Measurements from ENCODE around the gene SNX10. TPM values are rescaled to one million over a fixed set of nuclear protein-coding genes. Genes with fewer than 3 reads are reported as not detected.

Gene SNX10
- polyA plus RNA-seq, 1 donor from 2014 or later, result 112 TPM

GRCh38 chr7:26334166-26334859 is 42.7 kb downstream of the SNX10 start:
- Mint-ChIP-seq H3K4me3 (peak overlapping the region; percentile 72 to 95 (median 76)), H3K36me3 (peaks cover 2% of the 10 kb centered on the region), H3K27me3 (no peaks in the 10 kb centered on the region), H3K9me3 (peaks cover 0 to 5% (median 0%) of the 10 kb centered on the region in 3 donors), H3K4me1 (peaks cover 60 to 75% (median 73%) of the 10 kb centered on the region in 3 donors), H3K27ac (peak overlapping the region; percentile 90 to 96 (median 96))

- peak overlapping the region; percentile 90 to 96 (median 96) for H3K27ac Mint-ChIP-seq
- H3K4me3 Mint-ChIP-seq, result peak overlapping the region; percentile 50 to 95 (median 80)
- H3K4me1 Mint-ChIP-seq, result peaks cover 47 to 58% (median 50%) of the 10 kb centered on the region in 3 donors
Measured at GRCh38 chr7:26337232-26337865, 45.7 kb downstream of the SNX10 start.

DNA sequence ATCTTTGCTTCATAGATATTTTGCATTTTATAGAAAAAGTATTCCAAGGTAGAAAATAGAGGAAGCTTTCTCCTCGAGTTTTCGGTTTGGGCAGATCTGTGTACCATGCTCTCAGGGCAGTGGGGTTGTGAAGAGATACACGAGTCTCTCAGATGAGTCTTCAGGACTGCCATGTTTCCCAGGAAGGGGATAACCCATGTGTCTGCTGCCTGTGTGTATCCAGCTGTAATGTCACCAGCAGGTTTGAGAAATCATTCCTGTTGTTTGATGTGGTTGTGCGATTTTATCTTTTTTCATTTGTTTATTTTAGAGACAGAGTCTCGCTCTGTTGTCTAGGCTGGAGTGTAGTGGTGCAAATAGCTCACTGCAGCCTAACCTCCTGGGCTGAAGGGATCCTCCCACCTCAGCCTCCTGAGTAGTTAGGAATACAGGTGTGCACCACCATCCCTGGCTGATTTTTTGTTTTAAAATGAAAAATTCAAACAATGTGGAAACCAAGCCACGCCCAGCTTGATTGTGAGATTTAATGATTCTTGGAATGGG is 48.9 kb downstream of the SNX10 start:
- Mint-ChIP-seq H3K27me3 (no peaks in the 10 kb centered on the region), H3K4me3 (peak overlapping the region in 2 of 4 donors; percentile 23 to 41), H3K36me3 (no peaks in the 10 kb centered on the region), H3K27ac (no peak overlapping the region), H3K4me1 (peaks cover 26 to 40% (median 27%) of the 10 kb centered on the region in 3 donors), H3K9me3 (no peaks in the 10 kb centered on the region)

More at GRCh38 chr7:26337232-26337865, 45.7 kb downstream of the SNX10 start:
- Mint-ChIP-seq H3K9me3 (no peaks in the 10 kb centered on the region), H3K27me3 (no peaks in the 10 kb centered on the region), H3K36me3 (peaks cover 2% of the 10 kb centered on the region)

GRCh38 chr7:26343320-26343832 is 51.7 kb downstream of the SNX10 start:
- Mint-ChIP-seq H3K36me3 (peaks cover 4% of the 10 kb centered on the region), H3K4me3 (peak overlapping the region in 1 of 4 donors; percentile 8), H3K9me3 (no peaks in the 10 kb centered on the region), H3K27ac (peak overlapping the region in 1 of 3 donors; percentile 27), H3K4me1 (peaks cover 12 to 17% (median 17%) of the 10 kb centered on the region in 3 donors), H3K27me3 (no peaks in the 10 kb centered on the region)

- Mint-ChIP-seq H3K36me3 (peaks cover 4% of the 10 kb centered on the region), H3K27me3 (no peaks in the 10 kb centered on the region), H3K4me3 (no peak overlapping the region), H3K4me1 (peaks cover 10 to 22% (median 15%) of the 10 kb centered on the region in 3 donors), H3K9me3 (no peaks in the 10 kb centered on the region), H3K27ac (peak overlapping the region in 1 of 3 donors; percentile 39)
Measured at GRCh38 chr7:26343837-26344236, 52.2 kb downstream of the SNX10 start.

DNA sequence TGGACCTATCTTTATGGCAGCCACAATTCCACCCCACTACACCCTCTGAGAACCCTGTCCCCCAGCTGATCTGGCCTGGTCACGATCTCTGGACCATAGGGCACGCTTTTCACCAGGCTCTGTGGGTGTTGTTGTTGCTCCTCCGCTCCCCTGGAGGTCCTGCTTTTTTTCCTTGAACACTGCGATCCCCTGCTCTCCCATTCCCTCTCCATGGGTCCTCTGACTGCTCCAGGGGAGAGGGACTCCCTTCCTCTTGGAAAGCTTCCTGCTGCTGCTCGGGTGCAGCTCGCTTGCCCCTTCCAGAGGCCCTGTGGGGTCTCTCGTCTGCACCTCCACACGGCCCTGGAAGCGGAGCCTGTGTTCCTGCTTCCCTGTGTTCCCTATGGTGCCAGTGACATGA is 53.5 kb downstream of the SNX10 start:
- peak overlapping the region in 1 of 3 donors; percentile 52 for H3K27ac Mint-ChIP-seq
- H3K36me3 Mint-ChIP-seq, result peaks cover 4% of the 10 kb centered on the region
- H3K9me3 Mint-ChIP-seq, result no peaks in the 10 kb centered on the region
- no peak overlapping the region for H3K4me3 Mint-ChIP-seq
- H3K27me3 Mint-ChIP-seq, result no peaks in the 10 kb centered on the region
- H3K4me1 Mint-ChIP-seq, result peaks cover 10 to 18% (median 14%) of the 10 kb centered on the region in 3 donors

GRCh38 chr7:26345837-26346236 is 54.2 kb downstream of the SNX10 start:
- Mint-ChIP-seq H3K27me3 (no peaks in the 10 kb centered on the region), H3K9me3 (no peaks in the 10 kb centered on the region), H3K4me1 (peaks cover 6 to 14% (median 11%) of the 10 kb centered on the region in 3 donors)

DNA sequence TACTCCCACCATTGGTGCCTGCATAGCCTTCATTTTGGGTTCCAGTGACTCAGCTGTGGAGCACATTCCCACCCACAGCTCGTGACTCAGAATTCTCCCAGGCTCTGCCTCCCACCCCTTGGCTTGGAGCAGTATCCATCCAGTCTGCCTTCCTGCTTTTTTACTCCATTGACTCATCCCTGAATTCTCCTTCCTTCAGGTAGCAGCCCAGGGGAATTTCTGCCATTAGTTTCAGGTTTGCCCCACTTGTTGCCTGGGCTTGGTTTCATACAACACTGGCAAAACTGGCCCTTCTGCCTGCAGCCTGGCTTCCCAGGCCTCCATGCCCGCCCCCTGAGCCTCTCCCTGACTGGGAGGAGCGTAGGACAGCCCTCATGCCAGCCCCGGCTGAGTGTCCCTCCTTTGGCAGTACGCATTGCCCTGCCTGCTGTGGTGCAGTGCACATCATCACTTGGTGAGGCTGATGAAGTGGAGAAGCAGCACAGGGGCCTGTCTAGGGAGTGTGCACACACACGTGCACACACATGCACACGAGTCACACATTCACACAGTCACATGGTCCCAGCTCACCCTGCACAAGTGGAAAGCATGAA is 55.0 kb downstream of the SNX10 start:
- H3K27me3 Mint-ChIP-seq, result no peaks in the 10 kb centered on the region
- no peak overlapping the region for H3K27ac Mint-ChIP-seq
- peaks cover 3 to 18% (median 11%) of the 10 kb centered on the region in 3 donors for H3K4me1 Mint-ChIP-seq
- H3K36me3 Mint-ChIP-seq, result peaks cover 5% of the 10 kb centered on the region
- H3K9me3 Mint-ChIP-seq, result no peaks in the 10 kb centered on the region
- H3K4me3 Mint-ChIP-seq, result no peak overlapping the region

More at GRCh38 chr7:26345837-26346236, 54.2 kb downstream of the SNX10 start:
- Mint-ChIP-seq H3K36me3 (peaks cover 4% of the 10 kb centered on the region), H3K27ac (no peak overlapping the region), H3K4me3 (no peak overlapping the region)

DNA sequence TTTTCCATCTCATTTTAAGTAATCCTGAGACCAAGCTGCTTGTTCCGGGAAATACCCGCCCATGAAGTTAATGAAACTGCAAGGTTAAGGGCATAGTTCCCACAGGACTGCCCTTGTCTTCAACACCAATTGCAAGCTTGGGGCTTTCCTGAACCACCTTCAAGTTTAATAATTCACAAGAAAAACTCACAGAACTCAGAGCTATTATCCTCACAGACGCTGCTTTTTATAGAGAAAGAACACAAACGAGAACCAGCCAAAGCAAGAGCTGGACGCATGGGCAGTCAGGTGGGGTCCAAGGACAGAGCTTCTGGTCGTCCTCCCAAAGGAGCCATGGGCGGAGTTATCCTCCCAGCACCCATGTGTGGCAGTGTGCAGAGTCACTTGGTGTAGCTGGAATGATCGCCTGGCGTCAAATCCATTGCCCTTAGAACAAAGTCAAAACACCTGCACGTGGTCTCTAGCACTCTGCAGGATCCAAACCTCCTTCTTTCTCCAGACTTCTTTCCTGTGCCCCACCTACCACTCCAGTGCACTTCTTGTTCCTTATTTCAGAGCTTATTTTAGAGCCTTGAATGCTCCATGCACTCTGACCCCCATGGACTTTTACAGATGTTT is 56.7 kb downstream of the SNX10 start:
- Mint-ChIP-seq H3K27ac (peak overlapping the region in 2 of 3 donors; percentile 45 to 62), H3K27me3 (no peaks in the 10 kb centered on the region), H3K4me1 (peaks cover 0 to 23% (median 11%) of the 10 kb centered on the region in 3 donors), H3K4me3 (peak overlapping the region in 2 of 4 donors; percentile 9 to 32), H3K36me3 (peaks cover 8% of the 10 kb centered on the region), H3K9me3 (no peaks in the 10 kb centered on the region)

- Mint-ChIP-seq H3K36me3 (peaks cover 8% of the 10 kb centered on the region), H3K27ac (peak overlapping the region in 1 of 3 donors; percentile 62), H3K4me3 (no peak overlapping the region), H3K27me3 (no peaks in the 10 kb centered on the region), H3K4me1 (peaks cover 0 to 23% (median 10%) of the 10 kb centered on the region in 3 donors), H3K9me3 (no peaks in the 10 kb centered on the region)
Measured at GRCh38 chr7:26349005-26349915, 57.6 kb downstream of the SNX10 start.

GRCh38 chr7:26351171-26351570 is 59.5 kb downstream of the SNX10 start:
- Mint-ChIP-seq H3K9me3 (no peaks in the 10 kb centered on the region), H3K36me3 (peaks cover 12% of the 10 kb centered on the region), H3K27me3 (no peaks in the 10 kb centered on the region), H3K4me3 (no peak overlapping the region), H3K27ac (no peak overlapping the region), H3K4me1 (peaks cover 0 to 14% (median 7%) of the 10 kb centered on the region in 3 donors)

DNA sequence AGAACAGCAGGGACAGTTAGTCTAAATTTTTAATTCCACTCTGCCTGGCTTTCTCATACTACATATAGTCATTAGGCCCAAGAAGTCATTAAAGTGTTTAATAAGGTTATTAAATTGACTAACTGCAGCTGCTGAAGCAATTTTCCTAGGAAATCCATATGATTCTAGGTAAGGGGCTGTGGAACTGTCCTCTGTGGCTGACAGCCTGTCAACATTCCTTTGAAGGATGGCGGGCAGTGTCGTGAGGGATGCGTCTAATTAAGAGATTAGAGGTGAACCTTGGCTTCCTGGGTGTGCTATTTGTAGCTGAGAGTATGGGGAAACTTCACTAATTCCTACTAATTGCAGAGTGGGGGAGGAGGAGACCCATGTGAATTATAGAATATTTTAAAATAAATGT is 64.6 kb downstream of the SNX10 start:
- Mint-ChIP-seq H3K4me1 (peaks cover 18 to 39% (median 20%) of the 10 kb centered on the region in 3 donors), H3K36me3 (peaks cover 13% of the 10 kb centered on the region), H3K4me3 (no peak overlapping the region), H3K9me3 (no peaks in the 10 kb centered on the region), H3K27ac (no peak overlapping the region), H3K27me3 (no peaks in the 10 kb centered on the region)

- peak overlapping the region in 1 of 4 donors; percentile 4 for H3K4me3 Mint-ChIP-seq
- H3K4me1 Mint-ChIP-seq, result peaks cover 18 to 45% (median 22%) of the 10 kb centered on the region in 3 donors
- H3K36me3 Mint-ChIP-seq, result peaks cover 12% of the 10 kb centered on the region
- H3K9me3 Mint-ChIP-seq, result no peaks in the 10 kb centered on the region
- no peaks in the 10 kb centered on the region for H3K27me3 Mint-ChIP-seq
- H3K27ac Mint-ChIP-seq, result peak overlapping the region; percentile 0 to 71 (median 45)
Measured at GRCh38 chr7:26356929-26357798, 65.5 kb downstream of the SNX10 start.
